Measurements from ENCODE around the gene MMP19. TPM values are rescaled to one million over a fixed set of nuclear protein-coding genes. Genes with fewer than 3 reads are reported as not detected.

MMP19 gene
- total RNA-seq, 4 donors from 2014 or later = 1.5 to 3.1 (median 1.8) TPM

- peaks cover 12 to 100% (median 54%) of the 10 kb centered on the region in 3 donors for H3K36me3 ChIP-seq
- DNase-seq = no peak
- H3K4me3 ChIP-seq = no peak overlapping the region
- intact Hi-C loops (cut with DNase I) = no loop called here
- no peak for TF ChIP-seq POLR2A (IDR thresholded peaks at IDR 0.05)
- TF ChIP-seq CTCF (IDR thresholded peaks at IDR 0.05) = no peak
- no peaks in the 10 kb centered on the region for H3K27me3 ChIP-seq
- H3K9me3 ChIP-seq = no peaks in the 10 kb centered on the region
- H3K4me1 ChIP-seq = no peaks in the 10 kb centered on the region
- no peak overlapping the region for H3K27ac ChIP-seq
- WGBS, 2 donors = 91% methylated on average over 7 of the region's 7 CpGs
These were observed 54.2 kb downstream of the MMP19 start for GRCh38 chr12:55788546-55788945.

Other genes with a start within 250 kb of the MMP19 start
- not detected for gene OR10P1, start 206.0 kb downstream of the MMP19 start, total RNA-seq
- 10 to 100 TPM in 2 of 4 donors, 1 to 10 TPM in 2; 1.1 to 26.3 (median 10.5) TPM for gene ITGA7, start 135.0 kb downstream of the MMP19 start, total RNA-seq
- 100 to 1,000 TPM; 117 to 211 (median 178) TPM for gene BLOC1S1, start 126.9 kb downstream of the MMP19 start, total RNA-seq
- gene RDH5, start 122.5 kb downstream of the MMP19 start, total RNA-seq = 10 to 100 TPM in 1 of 4 donors, 1 to 10 TPM in 3; 1.3 to 13.5 (median 4.1) TPM
- 100 to 1,000 TPM; 144 to 349 (median 264) TPM for gene CD63, start 113.9 kb downstream of the MMP19 start, total RNA-seq
- 1 to 10 TPM in 3 of 4 donors, under 1 TPM in 1; 0.19 to 1.9 (median 1.5) TPM for gene GDF11, start 99.8 kb downstream of the MMP19 start, total RNA-seq
- 10 to 100 TPM; 22.6 to 60.1 (median 53.7) TPM for gene SARNP, start 25.2 kb downstream of the MMP19 start, total RNA-seq
- gene ORMDL2, start 24.9 kb downstream of the MMP19 start, total RNA-seq = 10 to 100 TPM; 29.9 to 31.9 (median 31.1) TPM
- gene DNAJC14, start 13.3 kb downstream of the MMP19 start, total RNA-seq = 10 to 100 TPM; 15.3 to 30.2 (median 19.9) TPM
- 100 to 1,000 TPM in 1 of 4 donors, 10 to 100 TPM in 3; 60.7 to 107 (median 85.0) TPM for gene PYM1, start 85.0 kb upstream of the MMP19 start, total RNA-seq
- gene DGKA, start 88.2 kb upstream of the MMP19 start, total RNA-seq = 100 to 1,000 TPM in 3 of 4 donors, 10 to 100 TPM in 1; 95.7 to 209 (median 159) TPM
- gene PMEL, start 123.1 kb upstream of the MMP19 start, total RNA-seq = 1 to 10 TPM in 1 of 4 donors, under 1 TPM in 3; 0.48 to 3.4 (median 0.67) TPM
- gene CDK2, start 123.9 kb upstream of the MMP19 start, total RNA-seq = 10 to 100 TPM; 11.1 to 22.6 (median 17.0) TPM
- gene RAB5B, start 131.1 kb upstream of the MMP19 start, total RNA-seq = 10 to 100 TPM; 78.2 to 94.2 (median 86.4) TPM
- 10 to 100 TPM; 16.0 to 30.0 (median 18.5) TPM for gene SUOX, start 154.3 kb upstream of the MMP19 start, total RNA-seq
- 1 to 10 TPM; 1.2 to 2.0 (median 1.9) TPM for gene IKZF4, start 178.1 kb upstream of the MMP19 start, total RNA-seq
- 1,000 to 10,000 TPM in 2 of 4 donors, 100 to 1,000 TPM in 2; 381 to 1,639 (median 1,040) TPM for gene RPS26, start 199.0 kb upstream of the MMP19 start, total RNA-seq
- gene ERBB3, start 237.2 kb upstream of the MMP19 start, total RNA-seq = 100 to 1,000 TPM in 1 of 4 donors, 10 to 100 TPM in 3; 36.0 to 125 (median 82.8) TPM

Measured in esophagus squamous epithelium (tissue), 5 donors.